T-helper 1 cell treated with Interleukin-12 subunit alpha and Interleukin-12 subunit beta and Interleukin-4 antibody, amounts not matched to agents 30 ng/mL and 1 ng/mL, for 36 hours (primary cell): ENCODE data around the gene KRTAP11-1. TPM values are rescaled to one million over a fixed set of nuclear protein-coding genes. Genes with fewer than 3 reads are reported as not detected.

Source experiments
- intact Hi-C: fragments of 100-400 bp; cut with micrococcal nuclease; formaldehyde crosslinking; loops from one replicate; pipeline ENCODE4 v1.15.1; 2024
- total RNA-seq: library from RNA; stranded (reverse); gene quantifications from 2 replicates; pipeline ENCODE4 v1.2.3, GENCODE V29; 2022

Gene KRTAP11-1
- not detected in 2 replicates for total RNA-seq

GRCh38 chr21:30881480-30881879, at the start of gene KRTAP11-1:
KRTAP11-1 (minus strand) TSS chr21:30881580; CDS start chr21:30881524, 56 bp downstream.
- intact Hi-C loops, result no loop called here

GRCh38 chr21:30924146-30924700, 42.8 kb upstream of the KRTAP11-1 start:
- intact Hi-C loops, result no loop called here

GRCh38 chr21:30921129-30921528, 39.7 kb upstream of the KRTAP11-1 start:
- intact Hi-C loops, result no loop called here

GRCh38 chr21:30917557-30917956, 36.2 kb upstream of the KRTAP11-1 start:
- intact Hi-C loops, result no loop called here

GRCh38 chr21:30900881-30901280, 19.5 kb upstream of the KRTAP11-1 start:
- intact Hi-C loops, result loop anchor here (10.0 kb wide), 1 partner anchor 56 kb away; no protein-coding TSS in a partner anchor

- intact Hi-C loops, result no loop called here
These were observed 1.7 kb upstream of the KRTAP11-1 start for GRCh38 chr21:30882866-30883597.

- intact Hi-C loops, result no loop called here
These were observed 466 bp downstream of the KRTAP11-1 start for GRCh38 chr21:30880914-30881313.

GRCh38 chr21:30874526-30874925, 6.9 kb downstream of the KRTAP11-1 start:
- intact Hi-C loops, result no loop called here

- intact Hi-C loops, result loop anchor here (10.0 kb wide), 1 partner anchor 57 kb away; no protein-coding TSS in a partner anchor
These were observed 33.5 kb downstream of the KRTAP11-1 start for GRCh38 chr21:30847627-30848500.

- intact Hi-C loops, result loop anchor here (10.0 kb wide), 1 partner anchor 62 kb away; no protein-coding TSS in a partner anchor
These were observed 38.4 kb downstream of the KRTAP11-1 start for GRCh38 chr21:30842990-30843389.

- intact Hi-C loops, result loop anchor here (2.0 to 10.0 kb wide), 3 partner anchors 125 to 765 kb away; no protein-coding TSS in a partner anchor
These were observed 42.1 kb downstream of the KRTAP11-1 start for GRCh38 chr21:30839304-30839703.

- intact Hi-C loops, result loop anchor here (2.0 to 10.0 kb wide), 3 partner anchors 126 to 766 kb away; no protein-coding TSS in a partner anchor
These were observed 42.8 kb downstream of the KRTAP11-1 start for GRCh38 chr21:30838536-30838935.

- intact Hi-C loops, result loop anchor here (1.0 to 10.0 kb wide), 3 partner anchors 134 to 774 kb away; no protein-coding TSS in a partner anchor
These were observed 50.1 kb downstream of the KRTAP11-1 start for GRCh38 chr21:30831194-30831765.

Other genes starting within 250 kb of the KRTAP11-1 start
- not detected in 2 replicates for gene KRTAP20-2, start 246.4 kb downstream of the KRTAP11-1 start, total RNA-seq
- gene KRTAP20-3, start 238.7 kb downstream of the KRTAP11-1 start, total RNA-seq, result not detected in 2 replicates
- gene KRTAP21-3, start 162.8 kb downstream of the KRTAP11-1 start, total RNA-seq, result not detected in 2 replicates
- gene KRTAP21-2, start 134.3 kb downstream of the KRTAP11-1 start, total RNA-seq, result not detected in 2 replicates
- not detected in 2 replicates for gene KRTAP21-1, start 126.2 kb downstream of the KRTAP11-1 start, total RNA-seq
- not detected in 2 replicates for gene KRTAP8-1, start 68.3 kb downstream of the KRTAP11-1 start, total RNA-seq
- not detected in 2 replicates for gene KRTAP7-1, start 51.8 kb downstream of the KRTAP11-1 start, total RNA-seq
- gene KRTAP19-8, start 156.9 kb upstream of the KRTAP11-1 start, total RNA-seq, result not detected in 2 replicates